ENCODE data around the gene CSPG4.

DNA sequence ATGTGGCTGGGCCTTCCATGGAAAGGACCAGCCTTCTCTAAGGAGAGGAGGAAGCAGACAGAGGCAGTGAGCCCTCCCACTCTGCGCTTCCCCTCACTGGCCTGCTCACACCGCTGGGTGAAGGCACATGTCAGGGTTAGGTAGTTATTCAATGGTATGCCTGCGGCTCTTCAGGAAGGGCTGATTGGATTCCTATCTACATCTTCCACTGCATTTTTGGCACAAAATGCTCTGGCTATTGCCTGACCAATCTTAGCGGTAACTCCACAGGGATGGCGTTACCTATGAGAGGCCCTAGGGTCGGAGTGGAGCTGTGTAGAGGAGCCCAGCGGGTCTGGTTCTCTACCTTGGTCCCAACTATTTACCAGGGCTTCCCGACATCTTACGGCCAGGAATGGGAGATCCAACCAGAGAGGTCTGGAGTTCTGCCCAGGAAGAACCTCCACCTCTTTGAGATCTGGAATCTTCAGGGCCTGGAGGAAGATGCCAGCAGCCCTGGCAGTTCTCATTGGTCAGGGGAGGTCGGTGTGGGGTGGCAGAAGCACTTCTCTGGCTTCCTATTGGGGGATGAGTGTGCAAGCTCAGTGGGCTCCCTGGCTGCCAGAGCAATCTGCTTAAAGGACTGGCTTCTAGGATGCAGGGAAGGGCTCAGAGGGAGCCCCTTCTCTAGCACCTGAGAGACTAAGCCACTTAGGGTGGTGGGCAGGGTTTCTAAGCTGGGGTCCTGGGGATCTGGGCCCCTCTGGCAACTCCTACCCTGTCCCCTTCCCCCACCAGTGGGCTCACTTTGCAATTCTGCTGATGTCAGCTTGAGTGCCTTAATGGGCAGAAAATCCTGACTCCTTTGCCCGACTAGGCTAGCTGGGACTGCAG, 40.7 kb downstream of the CSPG4 start:
- no peak for TF ChIP-seq ZUFSP (CRISPR knock-in tag; IDR thresholded peaks at IDR 0.05; ENCODE audit: borderline replicate concordance)
- TF ChIP-seq, protein P1, sequence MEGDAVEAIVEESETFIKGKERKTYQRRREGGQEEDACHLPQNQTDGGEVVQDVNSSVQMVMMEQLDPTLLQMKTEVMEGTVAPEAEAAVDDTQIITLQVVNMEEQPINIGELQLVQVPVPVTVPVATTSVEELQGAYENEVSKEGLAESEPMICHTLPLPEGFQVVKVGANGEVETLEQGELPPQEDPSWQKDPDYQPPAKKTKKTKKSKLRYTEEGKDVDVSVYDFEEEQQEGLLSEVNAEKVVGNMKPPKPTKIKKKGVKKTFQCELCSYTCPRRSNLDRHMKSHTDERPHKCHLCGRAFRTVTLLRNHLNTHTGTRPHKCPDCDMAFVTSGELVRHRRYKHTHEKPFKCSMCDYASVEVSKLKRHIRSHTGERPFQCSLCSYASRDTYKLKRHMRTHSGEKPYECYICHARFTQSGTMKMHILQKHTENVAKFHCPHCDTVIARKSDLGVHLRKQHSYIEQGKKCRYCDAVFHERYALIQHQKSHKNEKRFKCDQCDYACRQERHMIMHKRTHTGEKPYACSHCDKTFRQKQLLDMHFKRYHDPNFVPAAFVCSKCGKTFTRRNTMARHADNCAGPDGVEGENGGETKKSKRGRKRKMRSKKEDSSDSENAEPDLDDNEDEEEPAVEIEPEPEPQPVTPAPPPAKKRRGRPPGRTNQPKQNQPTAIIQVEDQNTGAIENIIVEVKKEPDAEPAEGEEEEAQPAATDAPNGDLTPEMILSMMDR (CRISPR knock-in tag; IDR thresholded peaks at IDR 0.05): no peak
- no peak for TF ChIP-seq ZNF280B (CRISPR knock-in tag; IDR thresholded peaks at IDR 0.05; ENCODE audit: borderline replicate concordance)
- no peak for TF ChIP-seq ZKSCAN1 (IDR thresholded peaks at IDR 0.05; ENCODE audit: low read length)

Measured in HepG2 (cell line).